ENCODE results near the gene NUP188. TPM values are rescaled to one million over a fixed set of nuclear protein-coding genes. Genes with fewer than 3 reads are reported as not detected.

Gene NUP188
- total RNA-seq, 1 experiment from 2014 or later, result 47.3 TPM

DNA sequence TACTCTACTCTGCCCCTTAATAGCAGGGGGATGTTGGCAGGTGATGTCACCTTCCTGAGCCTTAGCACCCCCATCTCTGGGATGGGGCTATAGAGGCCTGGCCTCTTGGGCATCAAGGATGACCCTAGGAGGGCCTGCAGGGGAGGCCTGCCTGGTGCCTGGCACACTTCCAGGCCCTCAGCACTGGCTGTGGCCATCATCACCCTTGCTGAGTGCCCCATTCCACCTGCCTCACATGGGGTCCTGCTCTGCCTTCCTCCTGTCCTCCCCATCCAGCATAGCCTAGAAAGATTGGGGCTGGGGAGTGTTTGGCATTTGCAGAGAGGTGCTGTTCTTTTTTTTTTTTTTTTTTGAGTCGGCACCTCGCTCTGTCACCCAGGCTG, 44.4 kb upstream of the NUP188 start:
- ChIA-PET POLR2A (interaction anchor here (0.9 to 4.8 kb wide), 4 partner anchors 9 to 214 kb away, joined by 3 to 40 read pairs (median 16); partner anchors contain the start of genes KYAT1, LRRC8A and SET), CTCF (interaction anchor here (1.5 to 2.7 kb wide), 2 partner anchors 9 to 25 kb away, joined by 5 to 10 read pairs; no protein-coding TSS in a partner anchor)
- peaks cover 19% of the 10 kb centered on the region for H3K36me3 Mint-ChIP-seq (ENCODE audit: insufficient read depth, unreplicated experiment)
- no peaks in the 10 kb centered on the region for H3K27me3 Mint-ChIP-seq (ENCODE audit: insufficient read depth, unreplicated experiment)
- H3K4me1 Mint-ChIP-seq (ENCODE audit: insufficient read depth, unreplicated experiment), result peaks cover 28% of the 10 kb centered on the region
- intact Hi-C loops (cut with micrococcal nuclease), result no loop called here
- no TSS peak for BruUV-seq (replicated peaks)
- H3K4me3 Mint-ChIP-seq (ENCODE audit: unreplicated experiment), result no peak overlapping the region
- no peaks in the 10 kb centered on the region for H3K9me3 Mint-ChIP-seq (ENCODE audit: unreplicated experiment)
- H3K27ac Mint-ChIP-seq (ENCODE audit: low read depth, unreplicated experiment), result peak overlapping the region; percentile 75
- TF ChIP-seq, protein P1, sequence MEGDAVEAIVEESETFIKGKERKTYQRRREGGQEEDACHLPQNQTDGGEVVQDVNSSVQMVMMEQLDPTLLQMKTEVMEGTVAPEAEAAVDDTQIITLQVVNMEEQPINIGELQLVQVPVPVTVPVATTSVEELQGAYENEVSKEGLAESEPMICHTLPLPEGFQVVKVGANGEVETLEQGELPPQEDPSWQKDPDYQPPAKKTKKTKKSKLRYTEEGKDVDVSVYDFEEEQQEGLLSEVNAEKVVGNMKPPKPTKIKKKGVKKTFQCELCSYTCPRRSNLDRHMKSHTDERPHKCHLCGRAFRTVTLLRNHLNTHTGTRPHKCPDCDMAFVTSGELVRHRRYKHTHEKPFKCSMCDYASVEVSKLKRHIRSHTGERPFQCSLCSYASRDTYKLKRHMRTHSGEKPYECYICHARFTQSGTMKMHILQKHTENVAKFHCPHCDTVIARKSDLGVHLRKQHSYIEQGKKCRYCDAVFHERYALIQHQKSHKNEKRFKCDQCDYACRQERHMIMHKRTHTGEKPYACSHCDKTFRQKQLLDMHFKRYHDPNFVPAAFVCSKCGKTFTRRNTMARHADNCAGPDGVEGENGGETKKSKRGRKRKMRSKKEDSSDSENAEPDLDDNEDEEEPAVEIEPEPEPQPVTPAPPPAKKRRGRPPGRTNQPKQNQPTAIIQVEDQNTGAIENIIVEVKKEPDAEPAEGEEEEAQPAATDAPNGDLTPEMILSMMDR (IDR thresholded peaks at IDR 0.05; ENCODE audit: unreplicated experiment), result no peak
- no peak for DNase-seq (ENCODE audit: unreplicated experiment)

DNA sequence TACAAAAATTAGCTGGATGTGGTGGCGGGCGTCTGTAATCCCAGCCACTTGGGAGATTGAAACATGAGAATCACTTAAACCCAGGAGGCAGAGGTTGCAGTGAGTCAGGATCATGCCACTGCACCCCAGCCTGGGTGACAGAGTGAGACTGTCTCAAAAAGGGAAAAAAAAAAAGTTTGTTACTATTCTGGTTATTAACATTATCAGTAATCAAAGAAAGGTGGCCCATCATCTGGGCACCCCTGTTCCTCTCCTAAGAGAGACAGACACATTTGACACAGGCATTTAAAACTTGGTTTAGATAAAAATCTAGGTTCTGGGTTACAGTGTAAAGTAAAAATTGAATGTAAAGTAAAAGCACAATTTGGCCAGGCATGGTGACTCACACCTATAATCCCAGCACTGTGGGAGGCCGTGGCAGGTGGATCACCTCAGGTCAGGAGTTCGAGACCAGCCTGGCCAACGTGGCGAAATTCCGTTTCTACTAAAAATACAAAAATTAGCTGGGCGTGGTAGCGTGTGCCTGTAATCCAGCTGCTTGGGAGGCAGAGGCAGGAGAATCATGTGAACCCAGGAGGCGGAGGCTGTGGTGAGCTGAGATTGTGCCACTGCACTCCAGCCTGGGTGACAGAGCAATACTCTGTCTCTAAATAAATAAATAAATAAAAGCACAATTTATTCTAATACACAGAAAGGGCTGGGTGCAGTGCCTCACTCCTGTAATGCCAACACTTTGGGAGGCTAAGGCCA, 43.5 kb upstream of the NUP188 start:
- no peak overlapping the region for H3K4me3 Mint-ChIP-seq (ENCODE audit: unreplicated experiment)
- TF ChIP-seq, protein P1 (IDR thresholded peaks at IDR 0.05; ENCODE audit: unreplicated experiment), result no peak
- no TSS peak for BruUV-seq (replicated peaks)
- DNase-seq (ENCODE audit: unreplicated experiment), result peak; percentile 51
- peak overlapping the region; percentile 64 for H3K27ac Mint-ChIP-seq (ENCODE audit: low read depth, unreplicated experiment)
- H3K27me3 Mint-ChIP-seq (ENCODE audit: insufficient read depth, unreplicated experiment), result no peaks in the 10 kb centered on the region
- ChIA-PET CTCF (no interaction called here), POLR2A (interaction anchor here (1.1 to 4.8 kb wide), 3 partner anchors 8 to 22 kb away, joined by 6 to 26 read pairs (median 7); partner anchors contain the start of genes KYAT1 and LRRC8A)
- peaks cover 28% of the 10 kb centered on the region for H3K4me1 Mint-ChIP-seq (ENCODE audit: insufficient read depth, unreplicated experiment)
- no peaks in the 10 kb centered on the region for H3K9me3 Mint-ChIP-seq (ENCODE audit: unreplicated experiment)
- intact Hi-C loops (cut with micrococcal nuclease), result no loop called here
- H3K36me3 Mint-ChIP-seq (ENCODE audit: insufficient read depth, unreplicated experiment), result peaks cover 17% of the 10 kb centered on the region

DNA sequence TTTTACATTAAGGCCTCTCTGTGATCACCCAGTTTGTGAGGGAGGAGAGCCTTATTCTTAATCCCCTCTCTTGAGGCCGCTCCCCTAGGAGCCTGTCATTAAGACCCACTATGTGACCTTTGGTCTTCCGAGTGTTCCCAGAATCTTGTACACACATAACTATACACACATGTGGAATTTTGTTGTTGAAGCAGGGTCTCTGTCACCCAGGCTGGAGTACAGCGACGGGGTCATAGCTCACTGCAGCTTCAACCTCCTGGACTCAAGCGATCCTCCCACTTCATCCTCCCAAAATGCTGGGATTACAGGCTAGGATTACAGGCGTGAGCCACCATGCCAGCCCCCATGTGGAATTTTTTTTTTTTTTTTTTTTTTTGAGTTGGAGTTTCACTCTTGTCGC, 41.5 kb upstream of the NUP188 start:
- Mint-ChIP-seq H3K27me3 (ENCODE audit: insufficient read depth, unreplicated experiment) (no peaks in the 10 kb centered on the region), H3K4me3 (ENCODE audit: unreplicated experiment) (no peak overlapping the region)
- BruUV-seq (replicated peaks), result no TSS peak

DNA sequence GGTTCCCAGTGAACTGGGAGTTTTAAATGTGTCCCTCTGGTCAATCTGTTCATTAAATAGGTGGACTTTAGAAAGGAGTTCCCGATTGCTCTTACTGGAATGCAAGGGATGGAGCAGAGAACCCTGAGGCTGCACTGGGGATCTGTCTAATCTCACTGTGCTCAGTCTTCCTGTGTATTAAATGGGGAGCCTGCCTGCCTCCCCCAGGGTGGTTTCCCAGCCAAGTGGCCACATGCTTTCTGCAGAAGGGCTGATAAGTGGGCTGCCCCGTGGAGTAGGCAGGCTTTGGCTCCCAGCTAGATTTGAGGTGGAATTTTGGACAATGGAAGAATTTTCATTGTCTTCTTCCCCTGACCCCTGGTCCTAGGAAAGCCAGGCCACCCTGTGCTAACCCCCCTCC, 40.8 kb upstream of the NUP188 start:
- BruUV-seq (replicated peaks), result no TSS peak
- Mint-ChIP-seq H3K9me3 (ENCODE audit: unreplicated experiment) (no peaks in the 10 kb centered on the region), H3K36me3 (ENCODE audit: insufficient read depth, unreplicated experiment) (peaks cover 35% of the 10 kb centered on the region), H3K4me3 (ENCODE audit: unreplicated experiment) (no peak overlapping the region), H3K27me3 (ENCODE audit: insufficient read depth, unreplicated experiment) (no peaks in the 10 kb centered on the region), H3K27ac (ENCODE audit: low read depth, unreplicated experiment) (peak overlapping the region; percentile 50), H3K4me1 (ENCODE audit: insufficient read depth, unreplicated experiment) (peaks cover 24% of the 10 kb centered on the region)
- ChIA-PET POLR2A (no interaction called here), CTCF (interaction anchor here (0.6 to 2.1 kb wide), 2 partner anchors 19 to 25 kb away, joined by 3 to 5 read pairs; partner anchors contain the start of gene KYAT1)
- TF ChIP-seq, protein P1 (IDR thresholded peaks at IDR 0.05; ENCODE audit: unreplicated experiment), result no peak
- intact Hi-C loops (cut with micrococcal nuclease), result no loop called here
- no peak for DNase-seq (ENCODE audit: unreplicated experiment)

More for the DNA sequence above, 41.5 kb upstream of the NUP188 start:
- H3K9me3 Mint-ChIP-seq (ENCODE audit: unreplicated experiment), result no peaks in the 10 kb centered on the region
- H3K4me1 Mint-ChIP-seq (ENCODE audit: insufficient read depth, unreplicated experiment), result peaks cover 18% of the 10 kb centered on the region
- TF ChIP-seq, protein P1 (IDR thresholded peaks at IDR 0.05; ENCODE audit: unreplicated experiment), result no peak
- ChIA-PET POLR2A (no interaction called here), CTCF (interaction anchor here (0.6 to 0.7 kb wide), 3 partner anchors 14 to 54 kb away, joined by 3 to 4 read pairs (median 3); no protein-coding TSS in a partner anchor)
- DNase-seq (ENCODE audit: unreplicated experiment), result no peak
- no peak overlapping the region for H3K27ac Mint-ChIP-seq (ENCODE audit: low read depth, unreplicated experiment)
- intact Hi-C loops (cut with micrococcal nuclease), result no loop called here
- H3K36me3 Mint-ChIP-seq (ENCODE audit: insufficient read depth, unreplicated experiment), result peaks cover 35% of the 10 kb centered on the region

All from MCF 10A (cell line).